HL-60 (cell line): ENCODE measurements around the gene DNAH6.

Source experiments
- DNase-seq, 2 experiments: peaks; one replicate each; pipeline ENCODE4 v3.0.0-alpha.2; 2010 to 2020; ENCODE audit warnings: low read depth in 1 of 2, low spot score in 1 of 2
- H3K27ac ChIP-seq: fragments of 250-450 bp; sonication (Bioruptor Pico); replicated peaks from 2 replicates; pipeline ENCODE4 v1.5.1; 2020; ENCODE audit warnings: mild to moderate bottlenecking, moderate library complexity
- H3K27me3 ChIP-seq: fragments of 250-450 bp; sonication (Bioruptor Pico); 2 replicates; pipeline ENCODE4 v1.5.1; 2021; ENCODE audit warnings: mild to moderate bottlenecking, moderate library complexity; ENCODE audit not compliant: insufficient read depth, poor library complexity, severe bottlenecking
- H3K4me3 ChIP-seq: replicated peaks from 2 replicates; pipeline ENCODE4 v1.5.1; 2011; ENCODE audit warnings: mild to moderate bottlenecking, control low read depth, low read length; ENCODE audit not compliant: insufficient read depth
- GABPA ChIP-seq: IDR thresholded peaks from 2 replicates; pipeline ENCODE4 v1.6.1; 2012; ENCODE audit warnings: low read depth
- POLR2AphosphoS5 ChIP-seq: IDR thresholded peaks from 2 replicates; pipeline ENCODE4 v1.6.1; 2012; ENCODE audit warnings: low read depth
- REST ChIP-seq: IDR thresholded peaks from 2 replicates; pipeline ENCODE4 v1.6.1; 2012; ENCODE audit warnings: low read depth; ENCODE audit not compliant: insufficient replicate concordance
- SPI1 ChIP-seq: IDR thresholded peaks from 2 replicates; pipeline ENCODE4 v1.6.1; 2012; ENCODE audit warnings: low read depth, mild to moderate bottlenecking, borderline replicate concordance
- TF ChIP-seq, protein P1 (sequence below): IDR thresholded peaks from one replicate; pipeline ENCODE4 v1.5.1; 2011; ENCODE audit warnings: low read length, control low read depth, inconsistent platforms; ENCODE audit not compliant: insufficient read depth

The DNAH6 gene

GRCh38 chr2:84702941-84703340 is 186.6 kb downstream of the DNAH6 start:
- DNase-seq = no peak
- Histone ChIP-seq H3K27ac (no peak overlapping the region), H3K27me3 (no peaks in the 10 kb centered on the region), H3K4me3 (no peak overlapping the region)
- TF ChIP-seq GABPA (no peak), POLR2AphosphoS5 (no peak), REST (no peak), SPI1 (no peak)
- TF ChIP-seq, protein P1, sequence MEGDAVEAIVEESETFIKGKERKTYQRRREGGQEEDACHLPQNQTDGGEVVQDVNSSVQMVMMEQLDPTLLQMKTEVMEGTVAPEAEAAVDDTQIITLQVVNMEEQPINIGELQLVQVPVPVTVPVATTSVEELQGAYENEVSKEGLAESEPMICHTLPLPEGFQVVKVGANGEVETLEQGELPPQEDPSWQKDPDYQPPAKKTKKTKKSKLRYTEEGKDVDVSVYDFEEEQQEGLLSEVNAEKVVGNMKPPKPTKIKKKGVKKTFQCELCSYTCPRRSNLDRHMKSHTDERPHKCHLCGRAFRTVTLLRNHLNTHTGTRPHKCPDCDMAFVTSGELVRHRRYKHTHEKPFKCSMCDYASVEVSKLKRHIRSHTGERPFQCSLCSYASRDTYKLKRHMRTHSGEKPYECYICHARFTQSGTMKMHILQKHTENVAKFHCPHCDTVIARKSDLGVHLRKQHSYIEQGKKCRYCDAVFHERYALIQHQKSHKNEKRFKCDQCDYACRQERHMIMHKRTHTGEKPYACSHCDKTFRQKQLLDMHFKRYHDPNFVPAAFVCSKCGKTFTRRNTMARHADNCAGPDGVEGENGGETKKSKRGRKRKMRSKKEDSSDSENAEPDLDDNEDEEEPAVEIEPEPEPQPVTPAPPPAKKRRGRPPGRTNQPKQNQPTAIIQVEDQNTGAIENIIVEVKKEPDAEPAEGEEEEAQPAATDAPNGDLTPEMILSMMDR = no peak

- TF ChIP-seq, protein P1 = no peak
- TF ChIP-seq GABPA = no peak
- no peak for TF ChIP-seq REST
- TF ChIP-seq POLR2AphosphoS5 = no peak
- TF ChIP-seq SPI1 = no peak
- H3K4me3 ChIP-seq = no peak overlapping the region
- no peak overlapping the region for H3K27ac ChIP-seq
- DNase-seq = no peak
- H3K27me3 ChIP-seq = no peaks in the 10 kb centered on the region
Measured at GRCh38 chr2:84703831-84704230, 187.5 kb downstream of the DNAH6 start.

DNA sequence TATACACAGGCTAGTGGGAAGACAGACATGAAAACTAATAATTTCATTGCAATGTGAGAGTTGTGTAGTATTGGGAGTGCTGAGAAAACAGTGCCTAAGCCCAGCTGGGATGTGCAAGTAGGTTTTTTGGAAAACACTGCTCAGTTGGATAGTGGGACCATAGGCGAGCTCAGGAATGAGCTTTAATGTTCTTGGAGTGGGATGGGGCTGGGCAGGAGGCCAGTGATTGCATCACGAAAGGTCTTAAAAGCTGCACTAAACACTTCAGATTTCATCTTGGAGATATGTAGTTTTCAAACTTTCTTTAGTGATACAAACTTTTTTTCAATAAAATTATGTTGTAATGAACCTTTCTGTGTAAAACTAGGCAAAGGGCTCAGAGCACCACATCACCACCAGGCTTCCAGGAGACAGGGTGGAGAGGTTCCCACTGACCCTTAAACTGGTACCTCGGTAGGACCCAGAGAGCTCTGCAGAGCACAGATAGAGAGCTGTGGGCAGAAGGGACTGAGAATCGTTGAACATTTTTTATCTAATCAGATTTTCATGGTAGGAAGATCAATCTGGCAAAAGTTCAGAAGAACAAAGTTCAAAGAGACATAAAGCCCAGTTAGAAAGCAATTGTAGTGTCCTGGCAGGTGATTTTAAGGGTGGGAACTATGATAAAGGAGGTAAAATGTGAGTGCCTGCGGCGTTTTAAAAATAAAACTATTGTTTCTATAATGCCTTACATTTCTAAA is 188.4 kb downstream of the DNAH6 start:
- no peaks in the 10 kb centered on the region for H3K27me3 ChIP-seq
- TF ChIP-seq, protein P1 = no peak
- TF ChIP-seq POLR2AphosphoS5 (no peak), SPI1 (no peak), REST (no peak), GABPA (no peak)
- H3K27ac ChIP-seq = no peak overlapping the region
- H3K4me3 ChIP-seq = no peak overlapping the region
- DNase-seq = no peak
